ENCODE results near the gene CMBL.
A peak's percentile ranks its signal among the peaks of the same experiment; 100 is the strongest.
"Not testable (repeated sequence)": the region's sequence is repeated elsewhere in the genome, so short reads cannot be mapped to it uniquely, and the experiment has no call there.

Gene CMBL

DNA sequence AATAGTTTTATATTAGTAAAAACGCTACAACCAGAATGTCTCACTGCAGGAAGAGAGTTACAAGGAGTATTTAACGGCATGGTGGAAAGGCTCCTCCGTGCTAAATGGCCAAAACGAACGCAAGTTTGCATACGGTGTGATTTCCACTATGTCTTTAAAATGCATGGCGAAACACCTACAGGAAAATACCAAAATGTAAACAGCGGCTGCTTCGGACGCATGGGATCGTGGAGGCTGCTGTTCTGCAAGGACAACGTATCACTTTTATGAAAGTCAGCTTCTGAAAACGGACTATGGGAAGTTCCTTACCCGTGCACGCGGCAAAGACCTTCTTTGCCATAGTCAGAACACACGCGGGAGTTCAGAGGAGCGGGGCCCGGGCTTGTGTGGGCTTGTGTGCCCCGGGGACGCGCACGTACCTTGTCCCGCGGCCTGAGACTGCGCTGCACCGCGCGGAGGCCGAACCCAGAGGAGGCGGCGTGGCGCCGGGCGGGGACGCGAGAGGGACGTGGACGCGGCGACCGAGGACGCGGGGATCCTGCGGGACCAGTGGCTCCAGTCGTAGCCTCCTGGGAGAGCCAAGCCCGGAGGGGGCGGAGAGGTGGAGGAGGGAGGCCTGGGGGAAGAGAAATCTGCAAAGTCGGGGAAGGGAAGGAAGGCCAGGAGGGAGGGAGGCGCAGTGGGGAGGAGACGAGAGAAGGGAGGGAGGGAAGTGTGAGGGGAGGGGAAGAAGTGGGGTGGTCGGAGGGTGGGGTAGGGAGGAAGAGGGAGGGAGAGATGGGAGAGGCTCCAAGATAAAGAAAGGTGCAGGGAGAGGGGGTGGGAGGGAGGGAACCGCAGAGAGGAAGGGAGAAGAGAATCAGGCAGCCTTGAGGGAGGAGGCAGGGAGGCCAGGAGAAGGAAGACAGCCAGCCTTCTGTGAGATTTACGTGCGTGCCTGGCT, at the start of gene CMBL:
Gene CMBL, minus strand, starts transcription at position 697 of the 943 bp plus-strand sequence. CDS start 17,140 bp downstream, outside the sequence.
- peak; percentile 51 for DNase-seq (ENCODE audit: low read depth)

DNA sequence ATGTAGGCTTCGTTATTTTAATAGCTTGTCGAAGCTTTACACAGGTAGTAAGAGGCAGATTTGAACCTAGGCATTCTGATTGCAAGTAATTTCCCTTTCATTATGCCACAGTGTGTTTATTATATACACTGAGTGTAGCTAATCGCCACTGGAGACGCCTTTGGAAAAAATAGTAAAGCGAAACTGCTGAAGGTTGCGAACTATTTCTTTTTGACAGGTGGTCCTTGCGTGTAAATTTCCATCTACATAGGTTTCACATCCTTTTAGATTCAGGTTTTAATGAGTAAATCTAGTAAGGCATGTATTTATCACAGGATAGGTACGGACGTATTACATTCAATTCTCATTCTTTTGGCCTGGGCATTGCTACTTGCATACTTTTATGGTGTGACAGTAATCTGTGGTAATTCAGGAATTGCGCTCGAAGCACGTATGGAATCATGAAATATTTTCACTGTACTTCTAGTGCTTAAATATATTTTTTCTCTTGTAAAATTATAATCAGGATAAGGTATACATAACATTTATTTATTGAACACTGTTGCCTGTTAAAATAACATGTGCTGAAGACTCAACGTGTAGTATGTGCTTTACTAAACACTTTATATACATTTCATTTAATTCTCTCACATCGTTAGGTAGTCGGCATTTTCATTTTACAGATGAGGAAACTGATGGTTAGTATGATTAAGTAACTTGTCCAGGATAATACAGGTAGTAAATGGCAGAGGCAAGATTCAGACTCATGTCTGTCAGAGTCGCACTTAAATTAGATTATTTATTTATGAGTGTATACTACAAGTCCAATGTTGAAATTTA, 47.6 kb upstream of the CMBL start:
- DNase-seq (ENCODE audit: low read depth): peak; percentile 89

DNA sequence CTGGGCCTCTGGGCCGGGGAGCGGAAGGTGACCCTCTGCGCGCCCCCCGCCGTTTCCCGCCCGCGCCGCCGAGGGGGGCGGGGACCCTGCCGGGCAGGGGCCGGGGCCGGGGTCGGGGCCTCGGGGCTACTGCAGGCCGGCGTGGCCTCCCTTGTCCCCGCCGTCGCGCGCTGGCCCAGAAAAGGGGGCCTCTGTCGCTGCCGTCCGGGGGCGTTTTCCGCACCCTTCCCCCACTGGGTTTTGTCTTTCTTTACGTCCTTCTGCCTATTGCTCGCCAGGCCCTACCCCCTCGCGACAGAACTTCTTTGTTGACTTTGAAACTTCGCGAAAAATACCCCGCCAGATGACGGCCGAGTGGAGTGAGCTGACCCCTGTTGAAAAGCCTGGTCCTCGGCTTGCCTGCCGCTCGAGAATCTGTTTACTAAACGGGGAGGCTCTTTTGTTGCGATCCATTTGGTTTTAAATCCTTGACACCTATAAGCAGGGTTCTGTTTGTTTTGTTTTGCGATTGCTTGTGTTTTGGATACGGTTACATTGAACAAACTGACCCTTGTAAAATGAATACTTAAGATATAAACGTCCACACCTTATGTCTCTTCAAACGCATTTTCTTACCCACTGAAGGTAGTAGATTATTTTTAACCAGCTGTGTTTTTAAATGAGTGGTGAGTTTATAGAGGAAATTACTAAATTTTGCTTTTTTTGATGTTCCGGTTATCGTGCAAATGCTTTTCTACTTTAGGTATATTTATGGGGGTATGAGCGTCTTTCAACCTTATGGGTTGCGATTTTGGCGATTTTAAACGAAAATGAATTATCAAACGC, 46.6 kb upstream of the CMBL start:
- DNase-seq (ENCODE audit: low read depth): peak; percentile 53

DNA sequence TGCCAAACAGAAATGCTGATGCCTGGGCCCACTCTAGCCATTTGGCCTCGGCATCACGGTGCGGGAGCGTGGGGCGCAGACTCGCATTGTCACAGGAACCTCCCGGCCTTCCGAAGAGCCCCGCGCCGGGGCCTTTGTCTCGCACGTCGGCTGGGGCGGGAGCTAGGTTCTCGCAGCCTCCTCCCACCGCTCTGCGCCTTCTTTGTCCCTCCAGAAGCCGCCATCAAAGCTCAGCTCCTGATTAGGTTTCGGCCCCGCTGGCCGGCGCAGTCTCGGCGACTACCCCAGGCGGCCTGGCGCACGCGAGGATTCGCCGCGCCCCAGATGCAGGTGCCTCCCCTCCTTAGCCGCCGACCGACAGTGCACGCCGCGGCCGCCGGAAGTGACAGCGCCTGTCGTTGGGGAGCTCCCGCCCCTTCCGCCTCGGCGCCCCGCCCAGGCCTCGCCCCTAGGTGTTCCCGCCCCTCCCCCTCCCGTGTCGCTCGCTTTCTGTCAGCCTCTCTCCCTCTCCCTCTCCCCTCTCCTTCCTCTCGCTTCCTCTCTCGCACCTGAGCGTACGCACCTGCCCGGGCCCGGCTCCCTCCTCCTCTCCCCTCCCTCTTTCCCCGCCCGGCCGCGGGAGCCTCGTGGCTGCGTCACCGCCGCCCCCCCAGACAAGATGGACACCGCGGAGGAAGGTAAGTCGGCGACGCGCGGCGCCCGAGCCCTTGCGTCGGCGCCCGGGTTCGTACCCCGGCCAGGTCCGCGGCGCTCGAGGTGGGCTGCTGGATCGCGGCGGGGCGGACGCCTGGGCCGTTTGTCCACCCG, 45.7 kb upstream of the CMBL start, which contains the start of gene MARCHF6:
Gene MARCHF6, plus strand, starts transcription at position 455 of the 807 bp plus-strand sequence. Its CDS starts 204 bp downstream, at position 659.
- peak; percentile 92 for DNase-seq (ENCODE audit: low read depth)

DNA sequence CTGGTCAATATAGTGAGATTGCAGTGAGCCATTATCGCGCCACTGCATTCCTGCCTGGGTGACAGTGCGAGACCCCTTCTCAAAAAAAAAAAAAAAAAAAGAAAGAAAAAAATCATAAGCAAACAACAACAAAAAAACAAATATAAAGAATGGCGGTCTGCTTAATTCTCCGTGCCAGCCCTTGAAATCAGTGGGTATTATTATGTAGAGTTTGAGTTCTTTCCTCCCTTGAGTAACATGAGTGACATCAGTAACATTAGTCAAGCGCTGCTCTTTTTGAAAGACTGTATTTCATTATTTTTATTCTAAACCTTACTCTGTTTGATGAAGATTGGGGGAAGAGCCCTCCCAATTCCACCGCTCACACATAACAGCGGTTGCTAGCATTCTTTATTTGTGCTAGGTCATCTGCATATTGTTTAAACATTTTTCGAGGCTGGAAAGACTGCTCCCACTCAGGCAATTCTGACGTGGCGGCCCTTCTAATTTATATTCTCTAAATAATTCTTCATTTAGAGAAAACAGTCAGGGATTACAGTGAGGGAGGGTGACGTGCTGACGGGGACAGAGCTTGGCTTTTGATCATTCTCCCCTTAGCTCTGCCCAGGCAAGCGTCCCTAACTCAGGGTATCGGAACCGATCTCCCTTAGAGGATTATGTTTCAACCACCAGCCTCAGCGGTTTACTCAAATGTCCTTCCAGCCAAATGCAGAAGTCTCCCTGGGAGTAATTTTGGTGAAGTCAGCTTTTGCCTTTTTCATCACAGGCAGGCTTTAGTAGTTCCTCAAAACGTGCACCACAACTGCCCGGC, 44.9 kb upstream of the CMBL start:
- DNase-seq (ENCODE audit: low read depth): peak; percentile 57

DNA sequence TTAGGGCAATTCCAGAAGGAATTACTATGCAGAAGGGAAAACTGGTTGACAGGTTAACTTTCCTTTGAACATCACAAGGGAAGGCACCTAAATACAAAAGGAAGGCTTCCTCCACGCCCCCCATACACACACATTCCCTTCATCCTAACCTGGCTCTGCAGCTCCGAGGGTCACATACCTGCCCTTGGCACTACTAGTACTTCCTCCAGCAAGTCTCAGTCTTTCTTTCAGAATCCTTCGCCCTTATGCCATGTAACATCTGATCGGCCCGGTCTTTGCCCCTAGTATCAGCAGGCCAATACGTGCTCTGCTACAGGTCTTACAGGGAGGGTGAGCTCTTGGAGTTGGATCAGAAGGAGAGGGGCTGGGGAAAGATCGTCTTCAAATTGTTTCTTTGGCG, 44.2 kb upstream of the CMBL start:
- DNase-seq (ENCODE audit: low read depth): no peak

DNA sequence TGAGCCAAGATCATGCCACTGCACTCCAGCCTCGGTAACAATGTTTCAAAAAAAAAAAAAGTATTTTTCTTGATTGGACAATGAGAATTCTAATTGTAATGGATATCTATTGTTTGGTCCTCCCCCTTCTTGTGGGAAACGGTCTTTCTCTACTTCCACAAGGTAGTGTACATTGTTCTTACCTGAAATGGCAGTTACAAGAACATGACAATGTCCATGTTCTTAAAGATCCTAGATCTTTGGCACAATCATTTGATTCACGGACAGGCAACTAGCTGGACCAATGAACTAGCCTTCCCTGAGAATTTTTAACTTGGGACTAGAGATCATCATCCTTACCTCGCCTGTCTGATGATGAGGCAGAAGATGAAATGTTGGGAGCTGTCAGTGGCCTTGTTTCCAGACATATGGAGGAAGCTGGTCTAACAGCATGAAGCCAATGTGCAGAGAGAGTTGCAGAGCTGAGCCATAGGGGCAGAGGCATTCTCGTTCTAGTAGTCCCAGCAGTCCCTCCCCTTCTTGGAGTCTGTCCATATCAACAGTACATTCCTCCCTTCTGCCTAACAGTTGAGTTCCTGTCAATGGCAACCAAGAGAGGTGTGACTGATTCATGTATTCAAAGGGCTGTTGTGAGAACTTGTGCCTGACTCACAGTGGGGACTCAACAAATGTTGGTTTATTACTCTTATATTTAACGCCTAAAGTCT, 43.6 kb upstream of the CMBL start:
- DNase-seq (ENCODE audit: low read depth): peak; percentile 89

DNA sequence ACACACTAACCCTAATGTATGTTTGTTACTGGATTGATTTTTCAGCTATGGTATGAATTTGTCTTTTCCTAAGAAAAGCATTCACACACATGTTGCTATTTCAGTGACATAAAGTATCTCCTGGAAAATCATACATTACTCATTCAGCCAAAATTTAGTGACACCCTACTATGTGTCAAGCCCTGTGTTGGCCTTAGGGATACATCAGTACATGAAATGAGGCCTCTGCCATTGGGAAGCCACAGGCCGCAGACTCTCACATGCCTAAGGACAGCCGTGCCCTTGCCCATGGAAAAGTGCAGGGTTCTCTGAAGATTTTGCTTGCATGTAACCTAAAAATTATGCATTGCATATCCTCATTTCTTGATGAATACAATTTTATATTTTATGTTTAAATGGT, 40.6 kb upstream of the CMBL start:
- no peak for DNase-seq (ENCODE audit: low read depth)

DNA sequence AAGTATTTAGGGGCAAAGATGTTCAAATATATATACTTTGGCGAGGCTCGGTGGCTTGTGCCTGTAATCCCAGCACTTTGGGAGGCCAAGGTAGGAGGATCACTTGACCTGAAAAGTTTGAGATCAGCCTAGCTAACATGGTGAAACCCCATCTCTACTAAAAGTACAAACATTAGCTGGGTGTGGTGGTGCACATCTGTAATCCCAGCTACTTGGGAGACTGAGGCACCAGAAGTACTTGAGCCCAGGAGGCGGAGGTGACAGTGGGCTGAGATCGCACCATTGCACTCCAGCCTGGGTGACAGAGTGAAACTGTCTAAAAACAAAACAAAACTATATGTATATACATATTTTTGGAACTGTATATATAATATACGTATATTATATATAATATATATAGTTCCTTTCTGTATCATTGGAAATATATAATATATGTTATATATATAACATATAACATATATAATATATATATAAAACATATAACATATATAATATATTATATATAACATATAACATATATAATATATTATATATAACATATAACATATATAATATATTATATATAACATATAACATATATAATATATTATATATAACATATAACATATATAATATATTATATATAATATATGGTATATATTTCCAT, 36.9 kb upstream of the CMBL start:
- DNase-seq (ENCODE audit: low read depth): not testable (repeated sequence)

DNA sequence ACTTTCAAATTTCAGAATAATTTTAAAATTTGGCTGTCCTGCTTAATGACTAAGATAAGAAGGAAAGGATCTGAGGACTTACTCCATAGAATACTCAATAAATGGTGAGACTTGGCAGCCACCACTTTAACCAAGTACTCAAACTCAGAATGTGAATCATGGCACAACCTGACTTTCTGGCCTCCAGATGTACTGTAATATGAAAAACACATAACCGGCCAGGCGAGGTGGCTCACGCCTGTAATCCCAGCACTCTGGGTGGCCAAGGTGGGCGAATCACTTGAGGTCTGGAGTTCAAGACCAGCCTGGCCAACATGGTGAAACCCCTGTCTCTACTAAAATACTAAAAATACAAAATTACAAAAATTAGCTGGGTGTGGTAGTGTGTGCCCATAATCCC, 35.8 kb upstream of the CMBL start:
- DNase-seq (ENCODE audit: low read depth): peak; percentile 20

DNA sequence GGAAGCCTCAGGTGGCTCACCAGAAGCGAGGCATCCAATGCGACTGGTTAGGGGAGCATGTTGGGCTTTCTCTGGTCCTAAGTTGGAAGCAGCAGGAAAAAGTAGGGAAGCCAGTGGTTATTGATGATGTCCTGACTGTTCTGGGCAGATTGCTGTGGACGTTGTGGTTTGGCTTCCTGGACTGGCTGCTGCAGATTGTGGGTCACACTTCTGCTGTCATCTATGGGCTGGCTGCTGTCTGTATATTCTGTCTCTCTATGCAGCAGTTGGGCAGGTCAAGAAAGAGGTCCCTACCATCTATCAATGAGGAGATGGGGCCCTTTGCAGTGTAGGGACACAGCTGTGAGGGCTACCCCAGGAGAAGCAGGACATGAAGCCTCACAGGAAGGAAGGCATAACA, 32.3 kb upstream of the CMBL start:
- no peak for DNase-seq (ENCODE audit: low read depth)

DNA sequence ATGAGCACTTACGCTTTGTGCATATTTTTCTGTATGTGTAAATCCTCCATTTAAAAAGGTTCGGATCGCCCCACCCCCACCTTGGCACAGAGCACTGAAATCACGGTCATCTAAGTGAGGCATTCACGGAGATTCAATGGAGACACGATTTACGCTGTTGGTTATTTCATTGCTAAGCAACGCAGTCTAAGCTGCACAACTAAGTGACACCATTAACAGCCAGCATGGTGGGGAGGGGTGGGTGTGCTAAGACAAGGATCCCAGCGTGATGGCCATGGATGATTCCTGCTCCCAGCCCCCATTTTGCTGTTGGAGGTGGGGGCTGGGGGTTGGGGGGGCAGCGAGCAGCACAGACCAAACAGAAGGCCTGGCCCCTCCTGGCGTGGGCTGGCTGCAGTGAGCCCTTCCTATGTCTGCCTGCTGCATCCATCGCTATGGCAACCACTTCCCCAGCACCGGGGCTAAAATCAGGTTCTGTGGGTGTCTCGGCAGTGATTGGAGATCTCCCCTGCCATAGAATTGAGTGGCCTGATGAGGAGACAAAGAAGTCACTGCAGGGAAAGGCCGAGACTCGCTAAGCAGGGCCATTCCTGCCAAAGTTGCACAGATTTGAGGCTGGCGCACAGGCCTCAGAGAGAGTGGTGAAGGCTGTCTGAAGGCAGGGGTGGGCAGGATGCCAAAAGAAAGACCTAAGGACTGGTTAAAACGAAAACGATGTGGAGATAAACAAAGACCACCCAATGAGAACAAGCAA, 31.5 kb upstream of the CMBL start:
- DNase-seq (ENCODE audit: low read depth): no peak

DNA sequence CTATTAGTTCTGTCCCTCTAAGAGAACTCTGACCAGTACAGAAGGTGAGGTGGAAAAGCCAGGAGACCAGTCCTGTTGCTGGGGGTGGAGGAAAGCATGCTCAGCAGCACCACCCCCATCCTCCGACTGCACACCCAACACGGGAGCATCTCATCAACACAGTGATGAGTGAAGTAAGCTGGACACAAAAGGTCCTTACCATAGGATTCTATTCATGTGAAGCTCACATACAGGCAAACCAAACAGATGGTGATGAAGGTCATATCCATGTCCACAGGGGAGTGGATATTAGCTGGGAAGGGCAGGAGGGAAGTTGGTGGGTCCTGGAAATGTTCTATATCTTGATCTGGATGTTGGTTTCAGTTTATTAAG, 31.0 kb upstream of the CMBL start:
- DNase-seq (ENCODE audit: low read depth): no peak

DNA sequence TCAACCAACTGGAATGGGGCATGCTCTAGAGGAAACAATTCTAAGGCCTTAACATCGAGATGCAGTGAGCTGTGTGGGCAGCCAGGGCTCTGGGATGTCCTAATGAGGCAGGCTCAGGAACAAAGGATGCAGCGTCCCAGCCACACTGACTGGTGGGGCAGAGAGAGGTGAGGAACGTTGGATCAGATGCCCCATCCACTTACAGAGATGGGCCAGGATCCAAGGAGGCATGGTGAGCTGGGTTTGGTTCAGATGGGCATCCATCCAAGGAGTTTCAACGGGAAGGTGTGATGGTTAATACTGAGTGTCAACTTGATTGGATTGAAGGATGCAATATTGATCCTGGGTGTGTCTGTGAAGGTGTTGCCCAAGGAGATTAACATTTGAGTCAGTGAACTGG, 30.3 kb upstream of the CMBL start:
- no peak for DNase-seq (ENCODE audit: low read depth)

DNA sequence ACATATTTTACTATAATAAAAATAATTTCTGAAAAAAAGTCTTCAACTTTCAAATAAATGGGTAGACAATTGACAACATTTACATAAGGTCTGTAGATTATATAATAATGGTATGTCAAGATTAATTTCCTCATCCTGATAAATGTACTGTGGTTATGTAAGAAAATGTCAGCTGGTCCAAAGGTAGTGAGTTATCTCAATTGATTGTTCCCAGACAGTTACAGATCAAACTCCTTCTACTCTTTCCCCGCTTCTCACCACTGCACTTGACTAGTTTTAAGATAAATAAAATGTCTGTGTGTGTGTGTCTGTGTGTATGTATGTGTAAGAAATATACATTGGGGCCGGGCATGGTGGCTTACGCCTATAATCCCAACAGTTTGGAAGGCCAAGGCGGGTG, 29.4 kb upstream of the CMBL start:
- no peak for DNase-seq (ENCODE audit: low read depth)

DNA sequence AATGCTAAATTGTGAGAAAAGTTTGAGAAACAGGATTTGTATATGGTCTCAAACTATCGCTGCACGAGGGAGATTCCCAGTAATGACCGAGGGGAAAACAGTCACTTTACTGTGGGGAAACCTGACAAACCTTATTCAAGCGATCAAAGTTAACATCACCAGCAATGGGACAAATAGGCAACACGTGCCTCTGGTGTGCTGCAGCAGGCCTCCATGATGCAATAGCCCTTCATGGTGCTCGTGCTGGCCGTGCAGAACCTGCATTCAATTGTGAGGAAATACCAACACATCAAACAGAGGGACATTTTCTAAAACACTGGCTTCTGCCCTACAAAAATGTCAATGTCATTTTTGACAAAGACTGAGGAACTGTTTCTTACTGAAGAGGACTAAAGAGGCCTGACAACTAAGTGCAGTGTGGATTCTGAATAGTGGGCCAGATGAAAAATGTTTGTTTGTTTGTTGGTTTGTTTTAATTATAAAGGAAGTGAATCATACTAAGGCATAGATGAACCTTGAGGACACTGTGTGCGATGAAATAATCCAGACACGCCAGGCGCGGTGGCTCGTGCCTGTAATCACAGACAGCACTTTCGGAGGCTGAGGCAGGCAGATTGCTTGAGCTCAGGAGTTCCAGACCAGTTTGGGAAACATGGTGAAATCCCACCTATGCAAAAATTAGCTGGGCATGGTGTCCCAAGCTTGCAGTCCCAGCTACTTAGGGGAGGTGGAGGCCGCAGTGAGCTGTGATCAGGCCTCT, 28.2 kb upstream of the CMBL start:
- DNase-seq (ENCODE audit: low read depth): no peak

DNA sequence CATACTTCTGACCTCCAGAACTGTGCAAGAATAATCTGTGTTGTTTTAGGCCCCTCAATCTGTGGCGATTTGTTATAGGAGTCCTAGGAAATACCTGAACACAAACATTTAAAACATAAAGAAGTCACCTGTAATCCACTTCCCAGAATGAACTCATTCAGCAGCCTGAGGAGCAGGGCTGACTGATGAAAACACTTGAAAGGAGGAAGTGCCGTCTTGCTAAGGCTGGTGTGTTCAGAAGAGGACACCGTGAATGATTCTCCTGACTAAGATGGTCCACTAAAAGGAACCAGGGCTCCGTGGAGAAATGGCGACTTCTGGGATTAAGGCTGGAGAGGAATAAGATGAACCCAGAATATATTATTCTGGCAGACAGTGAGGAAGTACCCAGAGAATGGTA, 27.1 kb upstream of the CMBL start:
- DNase-seq (ENCODE audit: low read depth): no peak

Measured in EH (cell line).